NCI-H2227 (cell line): ENCODE data around the gene GRB7.
"Not testable (repeated sequence)": the region's sequence is repeated elsewhere in the genome, so short reads cannot be mapped to it uniquely, and the experiment has no call there.

Experiments
- DNase-seq: peaks from one replicate; lab custom pipeline; 2025; ENCODE audit not compliant: unreplicated experiment; lab: John Stamatoyannopoulos, UW

GRB7 gene

GRCh38 chr17:39750131-39751015, 12.6 kb downstream of the GRB7 start:
- no peak for DNase-seq

DNA sequence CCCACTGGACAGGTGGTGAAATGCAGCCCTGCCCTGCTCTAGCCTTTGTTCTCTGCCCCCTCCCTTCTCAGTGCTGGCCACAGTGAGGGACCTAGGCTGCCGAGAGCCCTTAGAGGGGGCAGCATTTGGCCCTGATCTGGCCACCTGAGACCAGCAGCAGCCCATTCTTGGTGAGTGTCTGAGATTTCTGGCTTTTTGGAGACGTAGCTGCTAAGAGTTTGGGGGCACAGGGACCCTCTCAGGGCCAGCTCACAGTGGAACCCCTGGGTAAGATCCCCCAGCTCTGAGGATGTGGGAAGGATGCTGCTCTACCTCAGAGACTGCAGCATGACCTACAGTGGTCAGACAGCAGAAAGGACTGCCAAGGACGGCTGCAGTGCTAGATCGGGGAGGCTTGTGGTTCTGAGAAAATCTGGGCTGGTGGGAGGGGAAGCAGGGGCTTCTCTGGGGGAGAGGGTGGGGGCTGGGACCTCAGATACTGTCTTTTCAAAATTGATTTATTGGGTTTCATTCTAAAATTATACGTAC, 13.3 kb downstream of the GRB7 start:
- no peak for DNase-seq

- no peak for DNase-seq
These were observed 13.9 kb downstream of the GRB7 start for GRCh38 chr17:39751637-39752036.

DNA sequence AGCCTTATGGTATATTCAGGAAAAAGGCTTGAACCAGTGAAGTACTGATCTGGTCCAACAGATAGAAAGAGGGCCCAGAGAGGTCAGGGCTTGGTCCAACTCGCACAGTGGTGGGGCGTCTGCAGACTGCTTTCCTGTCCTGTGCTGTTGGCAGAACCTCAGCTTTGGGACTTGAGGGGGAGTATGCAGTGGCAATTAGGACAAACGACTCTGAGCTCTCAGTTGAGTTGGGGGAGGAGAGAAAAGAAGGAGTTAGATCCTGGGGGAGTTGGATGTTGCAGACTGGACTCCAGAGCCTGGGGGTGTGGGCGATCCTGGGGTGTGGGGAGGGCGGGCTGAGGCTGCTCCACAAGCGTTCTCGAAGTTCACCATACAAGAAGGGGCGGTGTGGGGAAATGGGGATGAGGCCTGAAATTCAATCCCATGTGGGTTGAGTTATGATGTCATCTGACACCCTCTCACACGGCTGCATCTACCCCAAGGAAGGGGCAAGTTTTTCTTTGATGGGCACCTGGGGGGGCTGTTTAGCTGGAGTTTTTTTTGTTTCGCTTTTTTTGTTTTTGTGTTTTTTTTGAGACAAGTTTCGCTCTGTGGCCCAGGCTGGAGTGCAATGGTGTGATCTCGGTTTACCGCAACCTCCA, 14.6 kb downstream of the GRB7 start:
- DNase-seq = no peak

DNA sequence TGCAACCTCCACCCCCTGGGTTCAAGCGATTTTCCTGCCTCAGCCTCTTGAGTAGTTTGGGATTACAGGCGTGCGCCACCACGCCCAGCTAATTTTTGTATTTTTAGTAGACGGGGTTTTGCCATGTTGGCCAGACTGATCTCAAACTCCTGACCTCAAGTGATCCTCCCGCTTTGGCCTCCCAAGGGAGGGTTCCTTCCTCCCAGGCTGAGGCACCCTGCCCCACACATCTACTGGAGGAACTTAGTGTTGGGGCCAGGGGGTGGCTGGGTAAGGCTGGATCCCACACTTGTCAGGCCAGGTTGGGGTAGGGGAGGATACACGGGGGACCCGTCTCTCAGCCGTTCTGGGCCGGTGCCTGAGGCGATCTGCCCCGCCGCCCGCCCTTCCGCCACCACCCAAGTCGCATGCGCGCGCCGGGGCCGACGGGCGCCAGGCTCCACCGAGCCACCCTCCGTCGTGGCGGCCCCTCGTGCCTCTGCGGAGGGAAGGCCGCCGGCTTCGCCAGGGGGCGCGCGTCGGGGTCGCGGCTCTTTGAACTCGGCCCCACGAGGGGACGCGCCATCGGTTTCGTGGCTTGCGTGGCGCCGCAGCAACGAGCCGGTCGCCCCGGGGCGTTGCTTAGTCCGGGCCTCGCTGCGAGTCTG, 15.9 kb downstream of the GRB7 start:
- DNase-seq = peak; percentile 69

DNA sequence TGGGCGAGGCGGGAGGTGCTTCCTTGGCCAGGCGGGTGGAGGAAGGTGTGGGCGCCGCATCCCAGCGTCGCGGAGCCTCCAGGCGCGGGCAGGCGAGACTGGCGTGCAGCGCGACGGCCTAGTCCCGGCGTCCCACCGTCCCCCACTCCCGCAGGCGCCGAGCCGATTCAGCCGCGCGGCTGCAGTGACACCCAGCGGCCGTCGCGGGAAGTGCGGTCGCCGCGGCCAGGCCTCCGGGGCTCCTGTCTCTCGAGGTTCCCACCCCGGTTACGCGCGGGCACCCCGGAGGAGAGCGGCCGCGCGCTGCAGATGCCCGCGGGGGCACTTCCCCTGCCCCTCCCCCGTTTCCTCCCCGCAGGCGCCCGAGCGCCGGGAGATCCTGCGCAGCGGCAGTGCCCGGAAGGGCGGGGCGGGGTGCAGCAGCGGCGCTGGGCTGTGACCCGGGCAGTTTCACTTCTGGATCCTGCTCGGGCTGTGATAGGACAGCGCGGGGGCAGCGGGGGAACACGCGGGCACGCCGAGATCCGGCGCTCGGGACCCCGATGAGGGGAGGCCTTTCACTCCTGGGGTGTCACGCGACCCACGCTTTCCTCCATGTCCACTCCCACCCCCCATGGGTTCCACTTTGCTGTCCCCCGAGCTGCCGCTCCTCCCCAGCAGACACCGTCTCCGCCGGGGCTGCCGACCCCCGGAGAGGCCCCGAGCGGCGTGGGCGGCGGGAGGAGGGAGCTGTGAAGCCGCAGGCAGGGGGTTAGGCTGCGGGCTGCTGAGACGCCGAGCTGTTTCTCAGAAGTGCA, 16.6 kb downstream of the GRB7 start:
- DNase-seq = peak; percentile 88

GRCh38 chr17:39754958-39755553, 17.3 kb downstream of the GRB7 start:
- DNase-seq = no peak

- DNase-seq = no peak
These were observed 18.0 kb downstream of the GRB7 start for GRCh38 chr17:39755554-39756379.

DNA sequence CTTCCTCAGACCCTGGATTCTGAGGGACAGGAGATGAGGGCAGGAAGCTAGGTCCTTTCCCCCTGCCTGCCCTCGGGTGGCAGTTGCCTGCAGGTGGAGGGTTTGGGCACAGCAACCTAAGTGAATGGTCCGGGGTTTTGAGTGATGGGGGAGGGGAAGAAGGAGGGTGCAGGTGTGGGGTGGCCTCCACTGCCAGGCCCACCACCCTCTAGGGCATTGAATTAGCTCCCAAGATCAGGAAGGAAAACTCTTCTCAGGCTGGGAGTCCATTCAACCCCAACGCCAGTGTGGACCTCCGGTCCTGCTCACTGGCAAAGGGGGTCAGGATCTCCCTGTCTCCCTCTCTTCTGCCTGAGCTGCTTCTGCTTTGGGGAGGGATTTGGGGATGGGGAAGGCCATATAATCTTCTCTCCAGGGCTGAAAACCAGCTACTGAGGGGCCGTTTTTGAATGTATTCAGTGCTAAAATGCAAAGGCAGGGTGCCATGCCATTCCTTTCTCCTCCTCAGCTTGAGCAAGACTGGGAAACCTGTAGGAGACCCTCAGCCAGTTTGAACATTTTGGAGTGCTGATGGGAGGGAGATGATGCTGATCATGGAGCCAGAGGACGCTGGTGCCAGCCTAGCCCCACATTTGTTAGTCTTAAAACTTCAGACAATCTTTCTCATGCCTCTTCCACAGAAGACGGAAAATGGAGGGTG, 18.8 kb downstream of the GRB7 start:
- DNase-seq = no peak

DNA sequence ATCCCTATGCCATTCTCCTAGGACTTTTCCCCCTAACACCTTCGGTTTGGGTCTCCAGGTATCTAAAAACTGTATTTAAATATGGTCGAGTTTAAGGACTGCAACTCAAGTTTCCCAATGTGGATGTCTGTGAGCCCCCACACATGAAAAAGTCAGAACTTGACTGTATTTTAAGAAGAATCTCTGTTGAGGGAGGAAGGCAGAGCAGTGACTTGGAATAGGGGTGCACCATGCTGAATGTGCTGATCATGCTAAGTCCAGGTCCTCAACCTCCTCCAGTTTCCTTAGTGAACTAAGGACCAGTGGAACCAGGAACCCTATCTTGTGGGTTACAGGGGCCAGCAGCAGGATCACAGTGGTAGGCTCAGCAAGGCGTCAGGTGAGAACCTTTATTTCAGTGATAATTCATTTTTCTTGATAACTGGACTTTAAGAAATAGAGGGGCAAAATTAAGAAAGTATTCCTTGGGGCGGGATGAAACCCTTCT, 19.5 kb downstream of the GRB7 start:
- no peak for DNase-seq

DNA sequence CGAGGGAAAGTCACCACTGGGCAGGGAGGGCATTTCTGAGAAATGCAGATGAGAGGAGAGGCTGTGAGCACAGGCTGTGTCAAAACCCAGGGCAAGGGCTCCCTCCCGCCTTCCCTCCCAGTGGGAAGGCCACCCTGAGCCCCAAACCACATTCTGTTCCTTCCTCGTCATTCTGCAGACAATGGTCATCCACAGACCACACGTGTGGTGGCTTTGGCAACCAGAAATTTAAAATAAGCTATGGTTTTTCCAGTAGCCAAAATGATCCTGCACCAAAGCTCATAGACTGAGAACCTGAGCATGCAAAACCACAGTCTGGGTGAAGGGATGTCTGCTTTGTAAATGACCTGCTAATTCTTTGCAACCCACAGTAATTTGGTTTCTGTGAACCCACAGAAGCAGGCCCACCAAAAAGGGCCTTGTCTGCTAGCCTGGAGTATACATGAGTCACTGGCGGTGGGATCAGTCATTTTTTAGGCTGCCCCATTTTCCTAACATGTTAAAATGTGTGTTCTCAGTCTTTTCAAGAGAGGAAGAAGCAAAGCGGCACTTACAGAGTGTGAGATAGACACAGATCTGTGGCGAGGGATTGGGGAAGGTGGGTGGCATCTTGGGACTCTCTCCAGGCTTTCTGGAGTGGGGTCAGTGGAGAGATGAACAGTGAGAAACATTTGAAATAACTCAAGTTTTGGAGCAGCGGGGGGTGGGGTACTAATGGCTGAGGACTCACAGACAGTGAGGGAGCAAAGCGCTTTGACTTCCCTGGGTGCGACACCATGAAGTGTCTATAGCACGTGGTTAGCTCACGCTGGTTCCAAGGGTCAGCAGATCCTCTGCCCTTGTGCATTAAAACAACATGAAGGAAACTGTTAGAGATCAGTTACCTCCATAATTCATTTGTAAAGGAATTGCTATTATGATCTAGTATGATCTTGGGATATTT, 20.5 kb downstream of the GRB7 start:
- DNase-seq = no peak

DNA sequence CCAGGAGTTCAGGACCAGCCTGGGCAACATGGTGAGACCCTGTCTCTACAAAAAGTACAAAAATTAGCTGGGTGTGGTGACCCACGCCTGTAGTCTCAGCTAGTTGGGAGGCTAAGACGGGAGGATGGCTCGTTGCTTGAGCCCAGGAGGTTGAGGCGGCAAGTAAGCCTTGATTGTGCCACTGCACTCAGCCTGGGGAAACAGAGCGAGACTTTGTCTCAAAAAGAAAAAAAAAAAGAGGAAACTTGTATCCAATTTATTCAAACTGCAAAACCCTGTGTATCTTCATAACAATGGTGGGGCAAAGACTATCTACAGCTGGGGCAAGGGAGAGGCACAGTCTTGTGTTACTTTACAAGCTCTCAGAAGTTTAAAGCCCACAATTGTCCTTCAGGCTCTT, 21.5 kb downstream of the GRB7 start:
- no peak for DNase-seq

DNA sequence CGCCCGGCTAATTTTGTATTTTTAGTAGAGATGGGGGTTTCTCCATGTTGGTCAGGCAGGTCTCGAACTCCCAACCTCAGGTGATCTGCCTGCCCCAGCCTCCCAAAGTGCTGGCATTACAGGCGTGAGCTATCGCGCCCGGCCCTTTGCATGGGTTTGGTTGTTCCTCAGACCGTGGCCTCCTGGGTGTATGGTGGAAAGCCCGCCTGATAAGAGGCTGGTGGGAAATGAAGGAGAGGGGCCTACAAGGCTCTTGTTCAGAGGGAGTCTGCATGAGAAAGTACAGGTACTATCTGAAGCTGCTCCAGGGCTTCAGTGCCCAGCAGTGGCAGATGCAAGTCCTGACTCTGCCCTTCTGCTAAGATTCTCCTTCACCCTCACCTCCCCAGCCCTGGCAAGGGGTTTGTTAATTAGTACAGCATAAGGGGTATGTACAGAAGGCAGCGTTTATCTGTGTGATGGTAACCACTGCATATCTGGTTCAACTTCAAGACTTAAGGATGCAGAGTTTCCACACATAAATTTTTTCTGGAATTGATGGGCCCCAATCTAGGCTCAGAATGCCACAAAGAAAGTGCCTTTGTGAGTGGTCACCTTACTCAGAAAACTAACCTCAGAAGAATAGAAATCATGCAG, 24.2 kb downstream of the GRB7 start:
- no peak for DNase-seq

GRCh38 chr17:39763051-39763820, 25.5 kb downstream of the GRB7 start:
- no peak for DNase-seq

DNA sequence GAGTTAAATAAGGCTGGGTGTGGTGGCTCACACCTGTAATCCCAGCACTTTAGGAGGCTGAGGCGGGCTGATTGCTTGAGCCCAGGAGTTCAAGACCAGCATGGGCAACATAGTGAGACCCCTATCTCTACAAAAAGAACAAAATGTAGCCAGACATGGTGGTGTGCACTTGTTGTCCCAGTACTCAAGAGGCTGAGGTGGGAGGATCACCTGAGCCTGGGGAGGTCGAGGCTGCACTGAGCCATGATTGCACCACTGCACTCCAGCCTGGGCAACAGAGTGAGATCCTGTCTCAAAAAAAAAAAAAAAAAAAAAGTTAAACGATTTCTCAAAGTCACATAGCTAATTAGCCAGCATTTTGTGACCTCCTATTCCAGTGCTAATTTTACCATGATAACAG, 26.4 kb downstream of the GRB7 start:
- not testable (repeated sequence) for DNase-seq

DNA sequence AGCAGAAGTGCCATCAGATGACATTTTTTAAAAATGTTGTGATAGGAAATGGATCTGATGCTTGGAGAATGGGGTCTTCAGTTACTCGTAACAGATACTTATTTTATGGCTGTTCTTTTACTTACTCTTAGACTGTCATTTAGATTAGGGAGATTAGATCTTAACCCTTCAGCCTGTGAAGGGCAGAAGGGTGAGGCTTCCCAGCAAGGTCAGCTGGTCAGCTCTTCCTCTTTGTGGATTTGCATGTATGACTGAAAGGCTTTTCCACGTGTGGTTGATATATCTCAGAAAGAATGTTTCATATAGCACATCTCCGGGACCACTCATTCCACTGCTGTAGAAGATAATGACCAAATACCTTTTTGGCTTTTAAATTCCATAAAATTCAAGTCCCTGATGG, 27.4 kb downstream of the GRB7 start:
- no peak for DNase-seq

GRCh38 chr17:39765766-39766165, 28.0 kb downstream of the GRB7 start:
- DNase-seq = no peak
